Endodermal cell (in vitro differentiated cells): ENCODE results near the gene KLHDC8B. TPM values are rescaled to one million over a fixed set of nuclear protein-coding genes. Genes with fewer than 3 reads are reported as not detected.

Source experiments
- DNase-seq: peaks from one replicate; pipeline ENCODE4 v3.0.0-alpha.2; 2017
- H3K27ac ChIP-seq: 2 replicates; pipeline ENCODE4 v1.5.1; 2013; ENCODE audit warnings: mild to moderate bottlenecking, low read depth, low read length, moderate library complexity
- H3K27me3 ChIP-seq: 2 replicates; pipeline ENCODE4 v1.6.1; 2013; ENCODE audit warnings: mild to moderate bottlenecking, low read length, moderate library complexity; ENCODE audit not compliant: insufficient read depth, control insufficient read depth, poor library complexity, severe bottlenecking
- H3K36me3 ChIP-seq: 2 replicates; pipeline ENCODE4 v1.7.0; 2013; ENCODE audit warnings: mild to moderate bottlenecking, low read length, moderate library complexity; ENCODE audit not compliant: control insufficient read depth, insufficient read depth
- H3K4me1 ChIP-seq: one replicate; pipeline ENCODE4 v1.7.0; 2013; ENCODE audit warnings: low read length; ENCODE audit not compliant: control insufficient read depth, insufficient read depth
- H3K4me3 ChIP-seq: 2 replicates; pipeline ENCODE4 v1.5.1; 2013; ENCODE audit warnings: mild to moderate bottlenecking, low read length, moderate library complexity
- H3K9ac ChIP-seq: 2 replicates; pipeline ENCODE4 v1.6.1; 2013; ENCODE audit warnings: mild to moderate bottlenecking, low read length, moderate library complexity; ENCODE audit not compliant: poor library complexity, severe bottlenecking; ENCODE audit errors: extremely low read depth
- H3K9me3 ChIP-seq: 2 replicates; pipeline ENCODE4 v1.6.1; 2013; ENCODE audit warnings: mild to moderate bottlenecking, low read length, moderate library complexity; ENCODE audit not compliant: control insufficient read depth
- H3K27ac Mint-ChIP-seq: 2 replicates; pipeline ENCODE4 v1.8.0; 2020; ENCODE audit warnings: mixed read lengths
- H3K27me3 Mint-ChIP-seq: 2 replicates; pipeline ENCODE4 v1.8.0; 2021; ENCODE audit warnings: mild to moderate bottlenecking, mixed read lengths; ENCODE audit not compliant: insufficient read depth
- H3K36me3 Mint-ChIP-seq: 2 replicates; pipeline ENCODE4 v1.8.0; 2020; ENCODE audit warnings: low read depth, mixed read lengths
- H3K4me1 Mint-ChIP-seq: 2 replicates; pipeline ENCODE4 v1.8.0; 2020; ENCODE audit warnings: mixed read lengths
- H3K4me3 Mint-ChIP-seq: 2 replicates; pipeline ENCODE4 v1.8.0; 2020; ENCODE audit warnings: mild to moderate bottlenecking, moderate library complexity, mixed read lengths
- H3K9me3 Mint-ChIP-seq: 2 replicates; pipeline ENCODE4 v1.8.0; 2020; ENCODE audit warnings: mild to moderate bottlenecking, mixed read lengths
- WGBS, 2 experiments: methylation state at CpG; one replicate each; pipeline versions ENCODE4 v1.1.5 to v1.1.7; 2013; ENCODE audit warnings: missing lambda C conversion rate in 2 of 2, mixed read lengths in 1 of 2; ENCODE audit not compliant: insufficient coverage in 1 of 2, insufficient read length in 1 of 2; 5-methylcytosine and 5-hydroxymethylcytosine counted together
- total RNA-seq, 2 donors: library from RNA; stranded (reverse); fragmentation: NEBNext Ultra II Directional in 1 of 2; extraction: Animal tissue kit (Norgen Biotek cat#: 25700) in 1 of 2; gene quantifications; 2 replicates in 1 of 2; 3 replicates in 1 of 2; pipeline ENCODE4 v1.2.1, GENCODE V29; 2021
- TF ChIP-seq, protein P1 (sequence below): fragments of 200-600 bp; sonication (generic); conservative IDR thresholded peaks from 2 replicates; pipeline ENCODE4 v1.5.0; 2021; ENCODE audit warnings: antibody characterized with exemption, mild to moderate bottlenecking

The KLHDC8B gene
- total RNA-seq, 2 donors from 2014 or later: 33.5 to 36.1 TPM

GRCh38 chr3:49166752-49167556, 4.4 kb upstream of the KLHDC8B start:
- Histone ChIP-seq H3K9ac (no peak overlapping the region), H3K4me3 (peak overlapping the region; percentile 99), H3K9me3 (peaks cover 7% of the 10 kb centered on the region), H3K27ac (no peak overlapping the region), H3K27me3 (peaks cover 15% of the 10 kb centered on the region), H3K4me1 (peaks cover 4% of the 10 kb centered on the region), H3K36me3 (peaks cover 26% of the 10 kb centered on the region)
- Mint-ChIP-seq H3K4me3 (peak overlapping the region; percentile 92), H3K27me3 (peaks cover 29% of the 10 kb centered on the region), H3K27ac (peak overlapping the region; percentile 91), H3K36me3 (peaks cover 18% of the 10 kb centered on the region), H3K9me3 (peaks cover 1% of the 10 kb centered on the region), H3K4me1 (peaks cover 13% of the 10 kb centered on the region)
- no peak for DNase-seq
- WGBS, 2 experiments: 88 to 100% methylated on average over 2 to 6 of the region's 6 CpGs
- TF ChIP-seq, protein P1, sequence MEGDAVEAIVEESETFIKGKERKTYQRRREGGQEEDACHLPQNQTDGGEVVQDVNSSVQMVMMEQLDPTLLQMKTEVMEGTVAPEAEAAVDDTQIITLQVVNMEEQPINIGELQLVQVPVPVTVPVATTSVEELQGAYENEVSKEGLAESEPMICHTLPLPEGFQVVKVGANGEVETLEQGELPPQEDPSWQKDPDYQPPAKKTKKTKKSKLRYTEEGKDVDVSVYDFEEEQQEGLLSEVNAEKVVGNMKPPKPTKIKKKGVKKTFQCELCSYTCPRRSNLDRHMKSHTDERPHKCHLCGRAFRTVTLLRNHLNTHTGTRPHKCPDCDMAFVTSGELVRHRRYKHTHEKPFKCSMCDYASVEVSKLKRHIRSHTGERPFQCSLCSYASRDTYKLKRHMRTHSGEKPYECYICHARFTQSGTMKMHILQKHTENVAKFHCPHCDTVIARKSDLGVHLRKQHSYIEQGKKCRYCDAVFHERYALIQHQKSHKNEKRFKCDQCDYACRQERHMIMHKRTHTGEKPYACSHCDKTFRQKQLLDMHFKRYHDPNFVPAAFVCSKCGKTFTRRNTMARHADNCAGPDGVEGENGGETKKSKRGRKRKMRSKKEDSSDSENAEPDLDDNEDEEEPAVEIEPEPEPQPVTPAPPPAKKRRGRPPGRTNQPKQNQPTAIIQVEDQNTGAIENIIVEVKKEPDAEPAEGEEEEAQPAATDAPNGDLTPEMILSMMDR: no peak

GRCh38 chr3:49170744-49171118, 667 bp upstream of the KLHDC8B start:
- TF ChIP-seq, protein P1: no peak
- Mint-ChIP-seq H3K27me3 (peaks cover 29% of the 10 kb centered on the region), H3K9me3 (peaks cover 1% of the 10 kb centered on the region), H3K36me3 (peaks cover 10% of the 10 kb centered on the region), H3K27ac (peak overlapping the region; percentile 95), H3K4me1 (peaks cover 24% of the 10 kb centered on the region), H3K4me3 (peak overlapping the region; percentile 76)
- H3K36me3 ChIP-seq: peaks cover 20% of the 10 kb centered on the region
- H3K4me3 ChIP-seq: peak overlapping the region; percentile 94
- DNase-seq: no peak
- no peak overlapping the region for H3K9ac ChIP-seq
- H3K27ac ChIP-seq: no peak overlapping the region
- H3K27me3 ChIP-seq: peaks cover 15% of the 10 kb centered on the region
- WGBS, 2 experiments: 21% methylated on average over 1 of the region's 1 CpG; no CpG with 5 or more reads in 1 of the 2 experiments
- H3K4me1 ChIP-seq: peaks cover 16% of the 10 kb centered on the region
- H3K9me3 ChIP-seq: peaks cover 7% of the 10 kb centered on the region

DNA sequence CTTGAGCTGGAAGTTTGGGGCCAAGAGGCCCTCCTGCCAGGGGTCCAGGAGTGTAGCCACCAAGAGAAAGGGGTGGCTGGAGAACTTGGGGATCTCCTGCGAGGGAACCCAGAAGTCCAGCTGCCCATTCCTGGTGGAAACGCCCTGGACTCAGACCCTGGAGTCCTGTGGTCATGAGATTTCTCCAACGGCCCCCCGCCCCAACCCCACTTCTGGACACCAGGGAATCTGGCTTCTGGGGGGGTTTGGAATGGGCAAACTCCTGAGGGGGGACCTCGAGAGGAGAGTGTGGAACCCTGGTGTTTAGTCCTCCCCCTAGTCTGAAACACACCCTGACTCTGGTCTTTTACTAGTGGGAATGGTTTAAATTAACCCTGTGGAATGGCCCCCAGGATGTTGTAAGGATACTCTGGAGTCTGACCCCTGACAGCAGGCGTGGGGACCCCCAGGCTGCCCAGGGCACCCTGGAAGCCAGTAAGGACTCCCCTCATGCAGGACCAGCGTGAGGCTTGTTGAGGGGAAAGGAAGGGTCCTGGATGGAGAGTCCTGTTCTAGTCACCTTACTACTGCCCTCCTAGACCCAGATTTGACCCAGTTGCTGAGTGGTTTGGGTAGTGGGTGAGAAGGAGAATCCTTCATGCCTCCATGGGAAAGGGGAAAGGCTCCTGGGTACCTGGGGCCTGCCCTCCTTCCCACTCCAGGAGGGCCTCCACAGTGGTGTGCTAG, 540 bp downstream of the KLHDC8B start:
- no peak overlapping the region for H3K27ac Mint-ChIP-seq

More for the DNA sequence above, 540 bp downstream of the KLHDC8B start:
- H3K4me3 ChIP-seq: peak overlapping the region; percentile 94
- TF ChIP-seq, protein P1: no peak
- DNase-seq: no peak
- peaks cover 16% of the 10 kb centered on the region for H3K4me1 ChIP-seq
- Mint-ChIP-seq H3K36me3 (peaks cover 11% of the 10 kb centered on the region), H3K4me1 (peaks cover 24% of the 10 kb centered on the region), H3K27me3 (peaks cover 26% of the 10 kb centered on the region), H3K4me3 (peak overlapping the region; percentile 76), H3K9me3 (no peaks in the 10 kb centered on the region)
- no peaks in the 10 kb centered on the region for H3K9me3 ChIP-seq
- H3K36me3 ChIP-seq: peaks cover 26% of the 10 kb centered on the region
- peaks cover 12% of the 10 kb centered on the region for H3K27me3 ChIP-seq
- H3K9ac ChIP-seq: peak overlapping the region; percentile 78
- 56 to 67% methylated on average over 1 to 7 of the region's 7 CpGs for WGBS, 2 experiments
- peak overlapping the region; percentile 98 for H3K27ac ChIP-seq
